DMS153 (cell line): ENCODE results near the gene KRTAP20-1.

Experiments used
- DNase-seq: peaks from one replicate; lab custom pipeline; 2025; lab: John Stamatoyannopoulos, UW

The KRTAP20-1 gene

DNA sequence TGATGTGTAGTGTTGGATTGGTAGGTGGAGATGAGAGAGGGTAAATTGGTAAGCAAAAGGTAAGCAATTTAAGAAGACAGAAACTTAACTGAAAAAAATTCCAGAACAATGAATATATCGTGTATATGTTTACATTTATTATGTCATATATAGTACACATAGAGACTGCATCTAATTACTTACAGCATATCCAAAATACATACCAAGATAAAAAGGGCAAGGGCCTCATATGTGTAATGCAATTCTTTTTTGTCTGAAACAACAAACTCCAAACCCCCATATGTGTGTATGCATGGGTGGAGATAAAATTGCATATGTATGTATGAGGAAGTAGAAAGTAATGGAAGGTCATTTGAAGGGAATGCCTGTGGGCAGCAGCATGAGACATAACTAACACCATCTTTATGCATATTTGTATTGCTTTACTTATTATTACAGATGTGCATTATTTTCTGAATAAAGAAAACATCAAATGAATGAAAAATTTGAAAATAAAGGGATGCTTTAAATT is 30.7 kb downstream of the KRTAP20-1 start:
- DNase-seq, result no peak

DNA sequence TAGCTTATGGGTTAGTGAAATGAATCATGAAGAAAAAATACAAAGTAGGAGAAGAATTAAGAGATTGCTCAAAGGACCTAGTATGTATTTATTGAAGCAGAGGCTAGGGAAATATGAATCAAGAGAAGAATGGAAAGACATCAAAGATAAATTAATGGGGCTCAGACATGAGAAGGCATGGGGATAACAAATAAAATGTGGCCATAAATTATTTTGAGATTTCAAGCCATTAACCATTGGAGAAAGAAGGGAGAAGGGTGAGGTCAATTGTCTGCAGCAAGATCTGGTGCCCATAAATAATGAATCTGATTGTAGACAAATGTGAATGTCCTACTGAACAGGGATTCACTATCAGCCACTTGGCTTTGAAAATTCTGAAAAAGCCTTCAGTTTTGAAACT is 36.7 kb downstream of the KRTAP20-1 start:
- DNase-seq, result no peak
